GM12878 (cell line): ENCODE measurements around the gene SSH2.

Experiments used
- CTCF ChIP-seq, 3 experiments: IDR thresholded peaks in 2 of 3; conservative IDR thresholded peaks in 1 of 3; 2 replicates each; pipeline ENCODE4 v1.5.1; 2011; ENCODE audit warnings: low read depth in 3 of 3, low read length in 3 of 3, mild to moderate bottlenecking in 3 of 3, control low read depth in 2 of 3, moderate library complexity in 2 of 3, inconsistent platforms in 1 of 3, mixed read lengths in 1 of 3; ENCODE audit not compliant: control insufficient read depth in 2 of 3, insufficient read depth in 1 of 3; ENCODE audit errors: extremely low read depth in 1 of 3
- FOXK2 ChIP-seq: fragments of 450-650 bp; IDR thresholded peaks from 2 replicates; pipeline ENCODE4 v1.6.1; 2017; ENCODE audit warnings: mild to moderate bottlenecking, moderate library complexity
- POLR2A ChIP-seq: IDR thresholded peaks from 2 replicates; pipeline ENCODE4 v1.6.1; 2011; ENCODE audit warnings: low read depth, mild to moderate bottlenecking, low read length
- RAD21 ChIP-seq: IDR thresholded peaks from 2 replicates; pipeline ENCODE4 v1.6.1; 2011; ENCODE audit warnings: mild to moderate bottlenecking, low read depth, low read length, moderate library complexity; ENCODE audit not compliant: insufficient read depth
- SUZ12 ChIP-seq: fragments of 200-600 bp; sonication (generic); IDR thresholded peaks from one replicate; pipeline ENCODE4 v1.6.1; 2018; ENCODE audit warnings: antibody characterized with exemption, mild to moderate bottlenecking; ENCODE audit not compliant: unreplicated experiment
- USF1 ChIP-seq: IDR thresholded peaks from 2 replicates; pipeline ENCODE4 v1.6.1; 2011; ENCODE audit warnings: borderline replicate concordance, low read depth, mild to moderate bottlenecking, moderate library complexity, mixed read lengths, low read length; ENCODE audit not compliant: insufficient read depth; ENCODE audit errors: extremely low read length

GRCh38 chr17:29866746-29867404, 63.2 kb downstream of the SSH2 start:
- TF ChIP-seq FOXK2 (no peak), SUZ12 (no peak), RAD21 (no peak), CTCF (IDR thresholded peaks at IDR 0.05 in 2 of 3, conservative IDR thresholded peaks at IDR 0.05 in 1 of 3; ENCODE audit: control insufficient read depth in 2 of 3, extremely low read depth in 1 of 3, insufficient read depth in 1 of 3, low read depth in 3 of 3, low read length in 3 of 3) (no peak), USF1 (no peak), POLR2A (no peak)
